Measurements from ENCODE around the gene BIRC6.
A peak's percentile ranks its signal among the peaks of the same experiment; 100 is the strongest.
"Not testable (repeated sequence)": the region's sequence is repeated elsewhere in the genome, so short reads cannot be mapped to it uniquely, and the experiment has no call there.

The BIRC6 gene

GRCh38 chr2:32356681-32357317 is at the start of gene BIRC6:
BIRC6 (plus strand) TSS chr2:32357023; CDS start chr2:32357162, 139 bp downstream.
- peak; percentile 99 for DNase-seq

- DNase-seq: no peak
Measured at GRCh38 chr2:32310577-32310976, 46.2 kb upstream of the BIRC6 start.

- no peak for DNase-seq
Measured at GRCh38 chr2:32314886-32315285, 41.9 kb upstream of the BIRC6 start.

- not testable (repeated sequence) for DNase-seq
Measured at GRCh38 chr2:32328679-32329078, 28.1 kb upstream of the BIRC6 start.

- not testable (repeated sequence) for DNase-seq
Measured at GRCh38 chr2:32329180-32329980, 27.4 kb upstream of the BIRC6 start.

GRCh38 chr2:32330136-32330535 is 26.7 kb upstream of the BIRC6 start:
- DNase-seq: no peak

- DNase-seq: no peak
Measured at GRCh38 chr2:32342801-32343200, 14.0 kb upstream of the BIRC6 start.

GRCh38 chr2:32350797-32351196 is 6.0 kb upstream of the BIRC6 start:
- not testable (repeated sequence) for DNase-seq

GRCh38 chr2:32355976-32356680 is 695 bp upstream of the BIRC6 start:
- DNase-seq: no peak

GRCh38 chr2:32357318-32358110 is 691 bp downstream of the BIRC6 start:
- DNase-seq: peak; percentile 64

GRCh38 chr2:32358111-32358482 is 1.3 kb downstream of the BIRC6 start:
- DNase-seq: no peak

- no peak for DNase-seq
Measured at GRCh38 chr2:32360416-32360815, 3.6 kb downstream of the BIRC6 start.

GRCh38 chr2:32362997-32363396 is 6.2 kb downstream of the BIRC6 start:
- not testable (repeated sequence) for DNase-seq

- DNase-seq: no peak
Measured at GRCh38 chr2:32363597-32363996, 6.8 kb downstream of the BIRC6 start.

- DNase-seq: not testable (repeated sequence)
Measured at GRCh38 chr2:32364290-32364689, 7.5 kb downstream of the BIRC6 start.

GRCh38 chr2:32365679-32366078 is 8.9 kb downstream of the BIRC6 start:
- DNase-seq: not testable (repeated sequence)

GRCh38 chr2:32366595-32366994 is 9.8 kb downstream of the BIRC6 start:
- DNase-seq: no peak

- DNase-seq: no peak
Measured at GRCh38 chr2:32369222-32369621, 12.4 kb downstream of the BIRC6 start.

- DNase-seq: not testable (repeated sequence)
Measured at GRCh38 chr2:32370942-32371341, 14.1 kb downstream of the BIRC6 start.

- no peak for DNase-seq
Measured at GRCh38 chr2:32372519-32373182, 15.8 kb downstream of the BIRC6 start.

GRCh38 chr2:32375228-32375892 is 18.5 kb downstream of the BIRC6 start:
- DNase-seq: no peak

- DNase-seq: no peak
Measured at GRCh38 chr2:32376756-32377155, 19.9 kb downstream of the BIRC6 start.
